Progenitor cell of endocrine pancreas (in vitro differentiated cells): ENCODE measurements around the gene PCBP3. TPM values are rescaled to one million over a fixed set of nuclear protein-coding genes. Genes with fewer than 3 reads are reported as not detected.
"Not testable (repeated sequence)": the region's sequence is repeated elsewhere in the genome, so short reads cannot be mapped to it uniquely, and the experiment has no call there.

Source experiments
- DNase-seq: peaks from one replicate; pipeline ENCODE4 v3.0.0; 2021; ENCODE audit warnings: low spot score; ENCODE audit not compliant: unreplicated experiment
- H3K27ac Mint-ChIP-seq: 2 replicates; pipeline ENCODE4 v1.8.0; 2021; ENCODE audit warnings: mild to moderate bottlenecking, moderate library complexity, mixed read lengths
- H3K27me3 Mint-ChIP-seq: 2 replicates; pipeline ENCODE4 v1.8.0; 2021; ENCODE audit warnings: mixed read lengths
- H3K36me3 Mint-ChIP-seq: 2 replicates; pipeline ENCODE4 v1.8.0; 2022; ENCODE audit warnings: mixed read lengths; ENCODE audit not compliant: insufficient read depth
- H3K4me1 Mint-ChIP-seq: 2 replicates; pipeline ENCODE4 v1.8.0; 2021; ENCODE audit warnings: low read depth, mixed read lengths
- H3K4me3 Mint-ChIP-seq: 2 replicates; pipeline ENCODE4 v1.8.0; 2021; ENCODE audit warnings: low read depth, mild to moderate bottlenecking, moderate library complexity, mixed read lengths
- H3K9me3 Mint-ChIP-seq: 2 replicates; pipeline ENCODE4 v1.8.0; 2021; ENCODE audit warnings: low read depth, mixed read lengths
- total RNA-seq: library from RNA; stranded (reverse); gene quantifications from 2 replicates; pipeline ENCODE4 v1.2.1, GENCODE V29; 2021
- TF ChIP-seq, protein P1 (sequence below): fragments of 200-600 bp; sonication (generic); IDR thresholded peaks from one replicate; pipeline ENCODE4 v1.5.0; 2021; ENCODE audit warnings: antibody characterized with exemption, mild to moderate bottlenecking; ENCODE audit not compliant: unreplicated experiment

PCBP3 gene
- total RNA-seq, 1 donor from 2014 or later: 3.7 TPM

DNA sequence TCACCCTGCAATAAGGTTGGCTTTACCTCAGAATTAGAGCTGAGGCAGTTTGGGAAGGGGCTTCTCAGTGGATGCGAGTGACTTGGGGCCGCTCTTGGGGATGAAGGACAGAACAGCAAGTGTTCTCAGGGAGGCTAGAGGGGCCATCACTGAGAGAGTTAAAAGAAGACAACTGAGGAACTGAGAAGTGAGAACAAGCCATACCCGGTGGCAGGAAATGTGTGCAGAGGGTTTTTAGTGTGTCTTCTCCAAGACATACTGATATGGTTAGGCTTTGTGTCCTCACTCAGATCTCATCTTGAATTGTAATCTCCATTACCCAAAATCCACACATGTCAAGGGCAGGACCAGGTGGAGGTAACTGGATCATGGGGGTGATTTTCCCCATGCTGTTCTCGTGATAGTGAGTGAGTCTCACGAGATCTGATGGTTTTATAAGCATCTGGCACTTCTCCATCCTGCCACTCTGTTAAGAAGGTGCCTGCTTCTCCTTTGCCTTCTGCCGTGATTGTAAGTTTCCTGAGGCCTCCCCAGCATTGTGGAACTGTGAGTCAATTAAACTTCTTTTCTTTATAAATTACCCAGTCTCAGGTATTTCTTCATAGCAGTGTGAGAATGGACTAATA lies 75.8 kb downstream of the PCBP3 start:
- H3K27ac Mint-ChIP-seq: no peak overlapping the region
- H3K27me3 Mint-ChIP-seq: peaks cover 3% of the 10 kb centered on the region
- no peak overlapping the region for H3K4me3 Mint-ChIP-seq

DNA sequence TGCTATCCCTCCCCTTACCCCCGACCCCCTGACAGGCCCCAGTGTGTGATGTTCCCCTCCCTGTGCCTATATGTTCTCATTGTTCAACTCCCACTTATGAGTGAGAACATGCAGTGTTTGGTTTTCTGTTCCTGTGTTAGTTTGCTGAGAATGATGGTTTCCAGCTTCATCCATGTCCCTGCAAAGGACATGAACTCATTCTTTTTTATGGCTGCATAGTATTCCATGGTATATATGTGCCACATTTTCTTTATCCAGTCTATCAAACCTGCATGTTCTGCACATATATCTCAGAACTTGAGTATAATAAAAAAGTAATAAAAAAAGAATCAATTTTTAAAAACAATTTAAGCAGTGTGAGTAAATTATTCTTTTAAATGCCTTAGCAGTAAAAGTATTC lies 76.7 kb downstream of the PCBP3 start:
- not testable (repeated sequence) for DNase-seq, H3K9me3 Mint-ChIP-seq, H3K27me3 Mint-ChIP-seq, H3K4me3 Mint-ChIP-seq, H3K4me1 Mint-ChIP-seq, H3K27ac Mint-ChIP-seq, H3K36me3 Mint-ChIP-seq

More for the DNA sequence above, 75.8 kb downstream of the PCBP3 start:
- TF ChIP-seq, protein P1, sequence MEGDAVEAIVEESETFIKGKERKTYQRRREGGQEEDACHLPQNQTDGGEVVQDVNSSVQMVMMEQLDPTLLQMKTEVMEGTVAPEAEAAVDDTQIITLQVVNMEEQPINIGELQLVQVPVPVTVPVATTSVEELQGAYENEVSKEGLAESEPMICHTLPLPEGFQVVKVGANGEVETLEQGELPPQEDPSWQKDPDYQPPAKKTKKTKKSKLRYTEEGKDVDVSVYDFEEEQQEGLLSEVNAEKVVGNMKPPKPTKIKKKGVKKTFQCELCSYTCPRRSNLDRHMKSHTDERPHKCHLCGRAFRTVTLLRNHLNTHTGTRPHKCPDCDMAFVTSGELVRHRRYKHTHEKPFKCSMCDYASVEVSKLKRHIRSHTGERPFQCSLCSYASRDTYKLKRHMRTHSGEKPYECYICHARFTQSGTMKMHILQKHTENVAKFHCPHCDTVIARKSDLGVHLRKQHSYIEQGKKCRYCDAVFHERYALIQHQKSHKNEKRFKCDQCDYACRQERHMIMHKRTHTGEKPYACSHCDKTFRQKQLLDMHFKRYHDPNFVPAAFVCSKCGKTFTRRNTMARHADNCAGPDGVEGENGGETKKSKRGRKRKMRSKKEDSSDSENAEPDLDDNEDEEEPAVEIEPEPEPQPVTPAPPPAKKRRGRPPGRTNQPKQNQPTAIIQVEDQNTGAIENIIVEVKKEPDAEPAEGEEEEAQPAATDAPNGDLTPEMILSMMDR: no peak
- Mint-ChIP-seq H3K9me3 (no peaks in the 10 kb centered on the region), H3K36me3 (no peaks in the 10 kb centered on the region), H3K4me1 (no peaks in the 10 kb centered on the region)
- DNase-seq: no peak

DNA sequence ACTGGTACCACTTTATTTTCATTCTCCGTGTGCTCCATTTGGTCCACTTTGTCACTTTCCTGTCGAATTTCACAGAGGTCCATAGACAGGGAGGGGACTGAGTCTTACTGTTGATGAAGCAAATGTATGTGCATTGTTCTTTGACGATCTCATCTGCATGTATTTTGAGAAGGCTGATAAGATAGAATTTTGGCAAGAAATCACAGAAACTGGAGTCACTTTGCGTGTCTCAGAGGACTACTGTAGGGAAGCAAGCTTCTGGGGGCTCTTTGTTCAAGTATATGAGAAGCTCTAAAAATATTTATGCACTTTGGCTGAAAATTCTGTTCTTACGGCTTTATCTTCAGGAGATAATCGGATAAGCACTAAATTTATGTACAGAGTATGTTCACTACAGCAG lies 78.1 kb downstream of the PCBP3 start:
- H3K36me3 Mint-ChIP-seq: no peaks in the 10 kb centered on the region
- peaks cover 5% of the 10 kb centered on the region for H3K27me3 Mint-ChIP-seq
- no peak for DNase-seq
- TF ChIP-seq, protein P1: no peak
- H3K4me1 Mint-ChIP-seq: no peaks in the 10 kb centered on the region
- H3K9me3 Mint-ChIP-seq: no peaks in the 10 kb centered on the region
- no peak overlapping the region for H3K27ac Mint-ChIP-seq
- H3K4me3 Mint-ChIP-seq: no peak overlapping the region

DNA sequence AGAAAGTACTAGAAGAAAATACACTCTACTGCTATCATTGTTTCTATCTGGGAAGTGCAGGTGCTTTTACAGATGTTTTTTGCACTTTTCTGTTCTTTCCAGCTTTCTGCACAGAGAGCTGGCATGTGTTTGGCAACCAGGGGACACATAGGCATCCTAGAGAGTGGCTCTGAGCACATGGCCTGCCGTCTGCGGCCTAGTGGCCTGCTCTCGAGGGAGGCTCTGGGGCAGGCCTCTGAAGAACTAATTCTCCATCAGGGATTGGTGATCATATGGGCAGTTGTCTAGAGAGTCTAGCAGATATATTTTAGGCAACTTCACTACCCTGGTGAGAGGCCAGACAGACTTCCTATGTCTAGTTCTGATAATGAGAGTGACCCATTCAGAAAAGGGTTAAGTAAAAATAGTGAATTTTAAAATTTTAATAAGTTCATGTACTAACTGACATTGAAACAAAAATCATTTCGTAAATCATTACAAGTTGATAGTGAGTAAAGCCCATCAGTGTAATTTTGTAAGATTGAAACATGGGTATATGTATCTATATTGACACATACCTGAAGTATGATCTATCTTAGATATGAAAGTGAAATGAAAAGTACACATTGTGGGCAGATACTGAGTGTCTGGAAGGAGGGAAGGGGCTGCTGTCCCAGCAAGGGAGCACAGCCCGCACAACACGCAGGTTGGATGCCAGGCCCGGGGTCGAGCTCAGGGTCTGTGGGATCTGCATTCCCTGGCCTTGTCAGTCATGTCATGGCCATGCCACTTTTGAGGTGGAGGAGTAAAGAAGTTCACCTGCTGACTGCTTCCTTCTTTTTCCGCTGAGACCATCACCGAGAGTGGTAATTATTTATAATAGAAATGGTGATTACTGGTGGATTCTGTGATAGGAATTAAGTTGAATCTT lies 79.8 kb downstream of the PCBP3 start:
- TF ChIP-seq, protein P1: no peak
- DNase-seq: no peak
- no peak overlapping the region for H3K27ac Mint-ChIP-seq
- H3K4me1 Mint-ChIP-seq: no peaks in the 10 kb centered on the region
- peaks cover 5% of the 10 kb centered on the region for H3K27me3 Mint-ChIP-seq
- H3K4me3 Mint-ChIP-seq: no peak overlapping the region
- H3K36me3 Mint-ChIP-seq: no peaks in the 10 kb centered on the region
- no peaks in the 10 kb centered on the region for H3K9me3 Mint-ChIP-seq

DNA sequence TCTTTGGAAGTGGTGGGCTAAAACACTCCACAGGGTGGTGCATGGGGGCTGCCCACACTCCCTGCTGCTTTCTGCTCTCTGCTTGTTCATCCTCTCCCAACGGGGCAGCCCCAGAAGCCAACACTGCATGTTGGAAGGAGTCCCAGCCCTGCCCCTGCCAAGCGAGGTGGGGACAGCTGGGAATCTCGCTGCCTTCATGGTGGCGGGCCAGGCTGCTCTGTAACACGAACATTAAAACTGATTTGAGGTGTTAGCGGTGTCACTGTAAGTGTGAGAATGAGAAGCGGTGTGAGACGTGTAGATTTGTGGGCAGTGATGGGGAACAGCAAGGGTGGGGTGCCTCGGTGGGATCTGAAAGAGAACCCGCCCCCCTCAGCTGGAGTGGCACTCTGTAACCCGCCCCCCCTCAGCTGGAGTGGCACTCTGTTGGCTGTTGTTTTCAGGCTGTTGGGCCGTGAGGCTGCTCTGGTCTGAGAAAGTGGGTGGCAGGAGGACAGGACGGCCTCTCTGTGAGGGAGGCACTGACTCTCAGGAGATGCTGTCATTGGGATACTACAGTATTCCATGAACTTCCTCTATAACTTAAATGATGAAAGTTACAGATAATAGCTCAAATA lies 80.9 kb downstream of the PCBP3 start:
- Mint-ChIP-seq H3K4me3 (no peak overlapping the region), H3K27ac (no peak overlapping the region), H3K4me1 (no peaks in the 10 kb centered on the region), H3K27me3 (peaks cover 2% of the 10 kb centered on the region), H3K36me3 (no peaks in the 10 kb centered on the region), H3K9me3 (no peaks in the 10 kb centered on the region)
- TF ChIP-seq, protein P1: no peak
- DNase-seq: no peak
